ENCODE data around the gene CNTNAP2. TPM values are rescaled to one million over a fixed set of nuclear protein-coding genes. Genes with fewer than 3 reads are reported as not detected.

The CNTNAP2 gene
- total and polyA plus RNA-seq, 2 of the 8 experiments (the other 6 are each of a cell fraction or from before 2014, with no cell fraction given), result 27.9 to 71.0 TPM

- TF ChIP-seq RXRA (IDR thresholded peaks at IDR 0.05; ENCODE audit: insufficient read depth, low read depth, low read length) (no peak), POLR2AphosphoS5 (IDR thresholded peaks at IDR 0.05; ENCODE audit: low read depth, low read length) (no peak), GABPA (IDR thresholded peaks at IDR 0.05; ENCODE audit: borderline replicate concordance, insufficient read depth, low read length) (no peak), POU5F1 (IDR thresholded peaks at IDR 0.05; ENCODE audit: low read depth, low read length) (no peak), EP300 (IDR thresholded peaks at IDR 0.05; ENCODE audit: borderline replicate concordance in 1 of 2, low read depth in 2 of 2, low read length in 2 of 2) (no peak)
Measured at GRCh38 chr7:148049068-148049467, 1932.5 kb downstream of the CNTNAP2 start (continued).
